GM18951 (cell line): Measurements from ENCODE around the gene LCN15.
"Not testable (repeated sequence)": the region's sequence is repeated elsewhere in the genome, so short reads cannot be mapped to it uniquely, and the experiment has no call there.

Experiments
- POLR2A ChIP-seq: IDR thresholded peaks from 4 replicates; pipeline ENCODE4 v1.6.1; 2011; ENCODE audit warnings: mild to moderate bottlenecking; ENCODE audit not compliant: insufficient read length, insufficient read depth; ENCODE audit errors: extremely low read depth
- in situ Hi-C: fragments of 300-500 bp; cut with MboI; formaldehyde crosslinking; loops from one replicate; pipeline ENCODE4 v1.12.0; 2022; ENCODE audit warnings: low sequenced_read_pairs, mixed read lengths, inconsistent platforms; ENCODE audit not compliant: unreplicated experiment

LCN15 gene

DNA sequence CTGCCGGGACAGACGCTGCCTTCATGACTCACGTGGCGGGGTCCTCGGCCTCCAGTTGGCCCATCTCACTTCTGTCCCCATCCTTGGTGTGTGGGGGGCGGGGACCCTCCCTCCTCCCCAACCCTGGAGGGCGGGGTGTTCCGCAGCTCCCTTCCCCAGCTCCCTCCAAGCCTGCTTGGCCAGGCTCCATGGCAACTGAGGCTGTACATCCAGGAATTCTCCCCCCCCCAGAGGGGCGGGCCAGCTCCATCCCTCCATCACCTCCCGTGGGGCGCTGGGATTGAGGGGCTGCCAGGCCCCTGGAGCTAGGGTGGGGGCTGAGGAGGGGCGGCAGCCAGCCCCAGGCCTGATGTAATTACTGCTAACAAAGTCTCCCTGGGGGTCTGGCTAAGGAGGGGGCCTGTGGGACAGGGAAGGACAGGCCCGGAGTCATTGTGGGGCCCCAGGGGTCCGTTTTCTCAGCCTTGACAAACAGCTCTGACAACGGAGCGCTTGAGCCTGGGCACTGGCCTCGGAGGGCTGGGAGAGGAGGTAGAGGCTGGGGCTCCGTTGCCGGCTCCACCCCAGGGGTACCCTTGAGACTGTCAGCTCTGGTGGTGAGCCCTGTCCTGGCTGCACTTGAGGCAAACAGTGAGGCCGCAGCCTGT is 43.9 kb downstream of the LCN15 start:
- TF ChIP-seq POLR2A, result no peak
- in situ Hi-C loops, result no loop called here

DNA sequence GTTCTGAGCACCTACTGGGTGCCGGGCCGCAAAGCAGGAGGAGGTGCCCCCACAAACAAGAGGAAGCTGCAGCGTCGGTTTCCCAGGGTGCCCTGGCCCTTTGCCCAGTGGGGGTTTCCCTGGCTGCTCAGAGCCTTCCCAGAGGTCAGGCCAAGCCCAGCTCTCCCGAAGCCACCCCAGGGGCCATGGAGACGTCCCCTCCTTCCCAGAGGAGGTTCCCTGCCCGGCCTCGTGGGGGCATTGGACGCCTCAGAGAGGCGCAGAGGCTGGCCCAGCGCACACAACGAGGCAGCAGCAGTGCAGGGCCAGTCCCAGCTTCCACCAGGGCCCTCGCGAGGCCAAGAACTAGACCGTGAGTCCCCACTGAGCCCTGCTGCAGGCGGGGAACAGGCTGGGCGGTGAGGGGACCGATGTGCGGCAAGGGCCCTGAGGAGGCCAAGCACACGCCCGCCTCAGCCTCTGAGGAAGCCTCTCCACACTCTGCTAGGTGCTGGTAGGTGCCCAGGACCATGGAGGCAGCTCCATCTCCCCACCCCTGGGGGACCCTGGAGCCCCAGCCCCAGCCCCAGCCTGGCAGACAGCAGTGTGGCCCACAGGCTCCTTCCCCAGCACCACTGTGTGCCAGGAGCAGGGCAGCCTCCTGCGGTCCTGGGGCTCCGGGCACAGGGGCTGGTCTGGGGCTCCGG is 45.0 kb downstream of the LCN15 start:
- no peak for TF ChIP-seq POLR2A
- in situ Hi-C loops, result no loop called here

DNA sequence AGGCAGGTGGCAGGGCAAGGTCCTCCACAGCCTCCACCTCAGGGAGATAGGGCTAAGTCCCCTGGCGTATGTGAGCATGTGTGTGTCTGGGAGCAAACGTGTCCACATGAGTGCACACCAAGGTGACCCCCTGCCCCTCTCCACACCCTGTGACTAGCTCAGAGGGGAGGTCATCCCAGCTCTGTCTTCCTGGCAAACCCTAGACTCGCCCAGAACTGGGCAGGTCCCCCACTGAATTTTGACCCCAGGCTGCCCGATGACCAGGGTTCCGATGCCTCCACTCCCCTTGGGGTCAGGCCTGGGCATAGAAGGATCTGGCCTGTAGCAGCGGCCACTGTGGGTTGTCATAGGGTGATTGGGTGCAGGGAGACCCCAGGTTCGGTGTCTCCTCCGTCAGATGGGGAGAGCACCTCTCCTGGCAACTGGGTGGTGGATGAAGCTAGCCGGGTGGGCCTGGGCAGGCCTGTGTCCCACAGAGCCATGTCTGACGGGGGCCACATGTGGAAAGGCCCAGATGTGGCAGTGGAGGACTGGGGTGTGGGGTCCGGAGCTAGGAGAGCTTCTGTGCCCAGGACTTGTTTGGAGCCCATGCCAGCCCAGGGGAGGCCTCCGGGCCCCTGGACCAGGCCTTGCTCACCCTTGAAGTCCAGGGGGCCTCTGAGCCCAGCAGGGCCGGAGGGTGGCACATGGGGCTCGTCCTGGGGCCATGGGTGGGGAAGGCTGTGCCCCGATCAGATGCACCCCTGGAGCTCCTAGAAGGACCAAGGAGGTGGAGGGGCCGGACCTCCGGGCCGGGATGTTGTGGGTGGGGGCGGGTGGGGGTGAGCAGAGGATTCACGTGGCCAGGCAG is 45.7 kb downstream of the LCN15 start:
- TF ChIP-seq POLR2A, result no peak
- in situ Hi-C loops, result no loop called here

DNA sequence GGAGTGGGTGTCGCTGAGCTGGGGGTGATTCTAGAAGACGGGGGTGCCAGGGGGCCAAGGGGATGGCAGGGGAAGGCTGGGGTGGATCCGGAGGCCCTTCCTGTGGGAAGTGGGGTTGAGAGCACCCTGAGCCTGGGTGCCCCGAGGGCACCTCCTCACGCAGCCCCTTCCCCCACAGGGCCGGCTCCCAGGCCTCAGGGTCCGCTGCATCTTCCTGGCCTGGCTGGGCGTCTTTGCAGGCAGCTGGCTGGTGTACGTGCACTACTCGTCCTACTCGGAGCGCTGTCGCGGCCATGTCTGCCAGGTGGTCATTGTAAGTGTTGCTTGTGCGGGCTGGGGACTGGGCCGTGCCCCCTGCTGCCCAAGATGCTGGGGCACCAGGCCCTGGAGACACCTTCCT is 46.9 kb downstream of the LCN15 start:
- in situ Hi-C loops, result no loop called here

DNA sequence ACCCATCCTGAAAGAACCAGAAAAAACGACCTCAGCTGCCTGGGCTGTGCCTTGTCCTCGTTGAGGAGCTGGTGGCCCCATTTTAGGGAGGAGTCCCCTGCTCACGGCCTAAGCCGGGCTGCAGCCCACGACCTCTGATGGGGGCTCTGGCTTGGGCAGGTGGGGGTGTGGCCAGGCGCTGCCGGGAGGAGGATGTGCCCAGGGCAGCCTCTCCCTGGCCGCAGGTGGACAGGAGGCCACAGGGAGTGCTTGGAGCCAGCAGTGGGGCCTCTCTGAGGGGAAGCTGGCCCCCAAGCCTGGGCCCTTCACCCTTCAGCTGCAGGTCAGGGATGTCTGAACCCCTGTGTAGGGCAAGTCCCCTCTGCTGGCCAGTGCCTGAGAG is 49.4 kb downstream of the LCN15 start:
- no peak for TF ChIP-seq POLR2A
- in situ Hi-C loops, result no loop called here

More for the DNA sequence above, 46.9 kb downstream of the LCN15 start:
- TF ChIP-seq POLR2A, result no peak

DNA sequence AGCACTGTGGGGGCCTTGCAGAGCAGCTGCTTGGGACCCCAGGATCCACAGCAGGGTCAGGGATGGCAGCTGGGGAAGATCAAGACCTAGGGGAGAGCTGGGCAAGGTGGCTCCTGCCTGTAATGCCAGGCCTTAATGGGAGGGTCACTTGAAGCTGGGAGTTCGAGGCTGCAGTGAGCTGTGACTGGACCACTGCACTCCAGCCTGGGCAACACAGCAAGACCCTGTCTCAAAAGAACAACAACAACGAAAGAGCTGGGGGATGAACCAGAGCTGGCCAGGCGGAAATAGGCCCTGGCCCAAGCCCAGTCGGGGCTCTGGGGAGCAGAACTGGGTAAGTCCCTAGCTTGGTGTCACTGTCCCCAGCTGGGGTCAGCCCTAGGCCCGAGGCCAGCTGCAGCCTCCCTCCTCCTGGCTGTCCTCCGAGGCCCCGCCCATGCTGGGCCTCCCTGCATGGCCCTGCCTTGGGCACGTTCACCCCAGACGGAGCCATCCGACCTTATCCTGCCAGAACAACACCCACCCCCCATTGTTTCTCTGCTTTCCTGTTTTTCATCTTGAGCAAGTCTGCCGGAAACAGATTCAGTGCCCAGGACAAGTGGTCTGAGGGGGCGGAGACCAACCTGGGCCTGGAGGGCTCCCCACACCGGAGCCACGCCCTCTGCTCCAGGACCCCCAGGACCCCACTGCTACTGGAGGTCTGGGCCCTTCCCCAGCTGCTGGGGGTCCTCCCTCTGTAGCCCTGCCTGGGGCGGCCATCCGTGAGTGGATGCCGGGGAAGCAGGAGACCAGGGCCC is 50.0 kb downstream of the LCN15 start:
- in situ Hi-C loops, result no loop called here
- no peak for TF ChIP-seq POLR2A

DNA sequence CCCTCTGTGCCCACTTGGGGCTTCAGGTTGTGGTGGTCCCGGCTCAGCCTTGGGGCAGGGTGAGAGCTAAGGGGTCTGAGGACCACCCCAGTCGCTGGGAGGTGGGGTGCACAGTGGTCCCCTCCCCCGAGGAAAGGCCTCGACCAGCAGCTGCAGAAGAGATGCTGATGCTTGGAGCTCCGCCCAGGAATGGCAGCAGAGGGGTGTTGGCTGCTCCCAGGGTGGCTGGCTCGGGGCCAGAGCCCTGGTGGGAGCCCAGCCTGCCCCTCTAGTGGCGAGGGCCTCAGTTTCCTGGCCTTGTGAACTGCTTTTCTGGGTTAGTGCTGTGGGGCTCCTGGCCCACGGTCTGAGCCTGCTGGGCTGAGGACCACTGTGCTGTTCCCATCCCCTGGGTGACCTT is 50.8 kb downstream of the LCN15 start:
- in situ Hi-C loops, result no loop called here
- no peak for TF ChIP-seq POLR2A

DNA sequence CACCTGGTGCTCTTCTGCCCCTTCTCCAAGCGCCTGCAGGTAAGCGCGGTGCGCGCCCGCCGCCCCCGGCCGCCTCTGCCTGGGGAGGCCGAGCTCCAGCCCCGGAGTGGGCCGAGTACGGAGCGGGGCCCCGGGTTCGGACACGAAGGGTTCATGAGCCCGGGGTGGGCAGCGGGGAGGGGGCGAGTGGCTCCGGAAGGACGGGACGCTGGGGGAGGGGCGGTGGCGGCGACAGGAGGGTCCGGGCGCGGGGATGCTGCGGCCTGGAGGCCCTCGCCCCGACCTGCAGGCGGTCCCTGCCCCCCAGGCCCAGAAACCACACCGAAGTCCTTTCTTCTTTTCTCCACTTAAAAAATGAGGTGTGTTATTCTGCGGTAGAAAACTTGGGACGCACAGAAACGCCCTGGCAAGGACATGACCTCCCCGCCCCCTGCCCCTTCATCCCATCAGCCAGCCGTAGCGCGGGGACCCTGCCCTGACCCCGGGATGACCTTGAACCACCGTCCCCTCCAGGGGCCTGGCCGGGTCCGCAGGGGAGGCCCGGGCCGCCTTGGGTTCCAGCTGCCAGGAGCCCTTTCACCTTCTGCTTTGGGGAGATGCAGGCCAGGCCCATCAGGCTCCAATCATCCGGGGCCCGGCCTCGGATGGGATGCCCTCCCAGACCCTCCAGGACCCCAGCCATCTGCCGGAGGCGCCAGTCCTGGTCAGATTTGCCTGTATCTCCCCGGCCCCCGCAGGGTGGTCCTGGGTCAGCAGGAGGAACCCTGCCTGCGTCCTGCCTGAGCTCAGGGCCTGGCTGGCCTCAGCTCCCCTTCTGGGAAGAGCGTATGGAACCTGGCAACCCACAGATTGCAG is 51.4 kb downstream of the LCN15 start:
- in situ Hi-C loops, result no loop called here
- no peak for TF ChIP-seq POLR2A

DNA sequence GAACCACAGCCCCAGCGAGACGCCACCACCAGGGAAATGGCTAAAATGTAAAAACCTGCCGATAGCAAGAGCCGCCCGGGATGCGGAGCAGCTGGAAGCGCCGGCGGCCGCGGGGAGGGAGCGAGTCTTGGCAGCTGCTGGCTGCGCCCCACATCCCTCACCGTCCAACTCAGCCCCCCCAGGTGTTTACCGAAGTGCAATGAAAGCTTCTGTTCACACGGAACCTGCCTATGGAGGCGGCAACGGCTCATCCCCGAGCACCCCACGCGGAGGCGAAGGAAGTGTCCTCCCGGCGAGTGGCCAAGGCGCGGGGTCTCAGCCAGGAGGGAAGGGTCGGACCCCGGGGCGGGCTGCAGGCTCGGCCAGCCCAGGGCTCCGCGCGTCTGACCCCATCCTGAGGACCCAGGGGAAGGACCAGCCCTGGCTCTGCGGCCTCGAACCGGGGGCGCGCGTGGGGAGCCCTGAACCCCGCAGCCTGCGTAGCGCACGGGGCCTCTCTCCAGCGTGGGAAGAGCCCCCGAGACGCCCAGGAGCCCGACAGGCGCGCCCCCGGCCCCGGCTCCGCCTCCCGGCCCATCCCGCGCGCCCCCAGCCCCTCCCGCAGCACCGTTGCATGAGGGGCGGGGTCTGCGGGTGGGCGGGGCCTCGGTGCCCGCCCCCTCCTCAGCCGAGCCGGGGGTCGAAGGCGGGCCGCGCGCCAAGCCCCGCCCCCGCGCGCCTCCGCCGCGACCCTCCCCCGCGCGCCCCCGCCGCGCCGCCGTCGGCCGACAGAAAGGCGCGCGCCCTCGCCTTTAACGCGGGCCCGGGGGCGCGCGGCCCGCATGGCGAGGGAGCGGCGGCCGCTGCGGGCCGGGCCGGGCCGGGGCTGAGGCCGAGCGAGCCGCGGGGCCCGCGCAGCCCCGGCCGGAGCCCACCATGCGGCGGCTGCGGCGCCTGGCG is 52.3 kb downstream of the LCN15 start, which contains the start of gene DIPK1B:
DIPK1B (plus strand) TSS at position 822 of the 939 bp plus-strand sequence; CDS start at position 916, 94 bp downstream.
- in situ Hi-C loops, result no loop called here

DNA sequence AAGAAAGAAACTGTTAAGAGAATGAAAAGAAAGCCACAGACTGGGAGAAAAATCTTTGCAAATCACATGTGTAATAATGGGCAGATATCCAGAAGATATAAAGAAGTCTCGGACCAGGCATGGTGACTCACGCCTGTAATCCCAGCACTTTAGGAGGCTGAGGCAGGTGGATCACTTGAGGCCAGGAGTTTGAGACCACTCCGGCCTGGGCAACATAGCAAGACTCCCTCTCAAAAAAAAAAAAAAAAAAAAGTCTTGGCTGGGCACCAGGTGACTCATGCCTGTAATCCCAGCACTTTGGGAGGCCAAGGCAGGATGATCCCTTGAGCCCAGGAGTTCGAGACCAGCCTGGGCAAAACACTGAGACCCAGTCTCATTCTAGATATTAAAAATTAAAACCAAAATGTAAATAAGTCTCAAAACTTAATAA is 53.1 kb downstream of the LCN15 start:
- in situ Hi-C loops, result not testable (repeated sequence)

More for the DNA sequence above, 52.3 kb downstream of the LCN15 start, which contains the start of gene DIPK1B:
- no peak for TF ChIP-seq POLR2A

DNA sequence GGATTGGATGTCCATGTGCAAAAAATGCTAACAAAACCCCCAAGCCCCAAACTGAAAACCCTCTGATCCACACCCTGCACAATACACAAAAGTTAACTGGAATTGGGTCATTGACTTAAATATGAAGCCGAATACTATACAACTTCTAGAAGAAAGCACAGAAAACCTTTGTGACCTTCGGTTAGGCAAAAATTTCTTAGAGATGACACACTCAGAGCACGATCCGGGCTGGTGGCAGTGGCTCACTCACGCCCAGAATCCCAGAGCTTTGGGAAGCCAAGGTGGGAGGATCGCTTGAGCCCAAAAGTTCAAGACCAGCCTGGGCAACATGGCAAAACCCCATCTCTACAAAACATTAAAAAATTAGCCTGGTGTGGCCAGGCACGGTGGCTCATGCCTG is 53.8 kb downstream of the LCN15 start:
- in situ Hi-C loops, result no loop called here
- no peak for TF ChIP-seq POLR2A
